Measurements from ENCODE around the gene RABGAP1L.

RABGAP1L gene

DNA sequence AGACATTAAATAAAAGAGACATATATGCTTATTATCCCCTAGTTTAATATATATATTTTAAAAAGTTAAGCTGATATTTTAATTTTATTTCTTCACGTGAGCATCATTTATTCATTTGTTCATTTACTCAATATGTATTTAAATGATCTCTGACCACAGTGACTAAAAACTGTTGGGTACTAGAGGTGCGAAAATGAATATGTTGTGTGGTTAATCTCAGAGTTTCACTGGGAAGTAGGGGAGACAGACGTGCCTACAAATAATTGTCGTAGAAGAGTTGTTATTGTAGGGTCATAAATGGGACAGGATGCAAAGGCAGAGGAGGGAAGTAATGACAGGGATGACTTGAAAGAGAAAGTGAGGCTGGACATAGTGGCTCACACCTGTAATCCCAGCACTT is 627.4 kb downstream of the RABGAP1L start:
- H3K27ac Mint-ChIP-seq = no peak overlapping the region
- no peaks in the 10 kb centered on the region for H3K27me3 Mint-ChIP-seq (ENCODE audit: low read depth)
- TF ChIP-seq, protein P1, sequence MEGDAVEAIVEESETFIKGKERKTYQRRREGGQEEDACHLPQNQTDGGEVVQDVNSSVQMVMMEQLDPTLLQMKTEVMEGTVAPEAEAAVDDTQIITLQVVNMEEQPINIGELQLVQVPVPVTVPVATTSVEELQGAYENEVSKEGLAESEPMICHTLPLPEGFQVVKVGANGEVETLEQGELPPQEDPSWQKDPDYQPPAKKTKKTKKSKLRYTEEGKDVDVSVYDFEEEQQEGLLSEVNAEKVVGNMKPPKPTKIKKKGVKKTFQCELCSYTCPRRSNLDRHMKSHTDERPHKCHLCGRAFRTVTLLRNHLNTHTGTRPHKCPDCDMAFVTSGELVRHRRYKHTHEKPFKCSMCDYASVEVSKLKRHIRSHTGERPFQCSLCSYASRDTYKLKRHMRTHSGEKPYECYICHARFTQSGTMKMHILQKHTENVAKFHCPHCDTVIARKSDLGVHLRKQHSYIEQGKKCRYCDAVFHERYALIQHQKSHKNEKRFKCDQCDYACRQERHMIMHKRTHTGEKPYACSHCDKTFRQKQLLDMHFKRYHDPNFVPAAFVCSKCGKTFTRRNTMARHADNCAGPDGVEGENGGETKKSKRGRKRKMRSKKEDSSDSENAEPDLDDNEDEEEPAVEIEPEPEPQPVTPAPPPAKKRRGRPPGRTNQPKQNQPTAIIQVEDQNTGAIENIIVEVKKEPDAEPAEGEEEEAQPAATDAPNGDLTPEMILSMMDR (IDR thresholded peaks at IDR 0.05; ENCODE audit: unreplicated experiment in 3 of 3) = no peak
- no peaks in the 10 kb centered on the region for H3K4me1 Mint-ChIP-seq
- no peaks in the 10 kb centered on the region for H3K36me3 Mint-ChIP-seq (ENCODE audit: low read depth)
- H3K9me3 Mint-ChIP-seq = no peaks in the 10 kb centered on the region
- no peak overlapping the region for H3K4me3 Mint-ChIP-seq

DNA sequence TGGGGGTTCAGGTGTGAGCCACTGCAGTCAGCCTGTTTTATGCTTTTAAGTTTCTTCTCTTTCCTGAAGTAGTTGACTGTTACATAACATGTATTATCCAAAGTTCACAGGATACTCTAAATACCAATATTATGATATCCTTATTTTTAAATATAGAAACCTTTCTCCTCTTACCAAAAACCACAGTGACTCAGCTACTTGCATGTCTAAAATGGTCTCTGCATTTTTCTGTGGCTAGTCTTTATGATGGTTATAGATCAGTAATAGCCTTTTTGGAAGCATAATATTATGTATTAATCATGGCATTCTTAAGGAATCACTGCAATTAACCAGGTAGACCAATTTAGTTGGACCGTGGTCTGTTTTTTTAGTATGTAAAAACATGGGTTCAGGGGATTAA is 629.7 kb downstream of the RABGAP1L start:
- no peak overlapping the region for H3K4me3 Mint-ChIP-seq
- TF ChIP-seq, protein P1 (IDR thresholded peaks at IDR 0.05; ENCODE audit: unreplicated experiment in 3 of 3) = no peak

DNA sequence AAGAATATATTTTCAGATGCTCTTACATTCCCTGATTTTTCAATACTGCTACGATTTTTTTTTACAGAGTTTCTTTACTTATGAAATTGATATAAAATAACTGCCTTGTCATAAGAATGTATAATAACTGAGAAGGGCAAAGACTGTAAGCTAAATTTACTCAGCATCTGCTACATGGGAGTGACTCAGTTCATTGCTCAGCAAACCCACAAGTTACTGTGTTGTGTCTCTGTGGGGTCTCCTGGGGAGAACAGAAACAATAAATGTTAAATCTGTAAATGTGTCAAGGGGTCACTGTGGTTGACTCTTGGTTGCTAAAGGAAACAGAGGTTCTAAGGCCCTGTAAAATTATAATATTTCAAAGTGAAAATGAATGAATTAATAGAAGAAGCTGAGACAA is 630.1 kb downstream of the RABGAP1L start:
- H3K4me1 Mint-ChIP-seq = no peaks in the 10 kb centered on the region
- H3K27ac Mint-ChIP-seq = no peak overlapping the region
- no peaks in the 10 kb centered on the region for H3K9me3 Mint-ChIP-seq
- H3K27me3 Mint-ChIP-seq (ENCODE audit: low read depth) = no peaks in the 10 kb centered on the region
- TF ChIP-seq, protein P1 (IDR thresholded peaks at IDR 0.05; ENCODE audit: unreplicated experiment in 3 of 3) = no peak
- no peaks in the 10 kb centered on the region for H3K36me3 Mint-ChIP-seq (ENCODE audit: low read depth)
- no peak overlapping the region for H3K4me3 Mint-ChIP-seq

More for the DNA sequence above, 629.7 kb downstream of the RABGAP1L start:
- Mint-ChIP-seq H3K36me3 (ENCODE audit: low read depth) (no peaks in the 10 kb centered on the region), H3K27me3 (ENCODE audit: low read depth) (no peaks in the 10 kb centered on the region), H3K9me3 (no peaks in the 10 kb centered on the region), H3K4me1 (no peaks in the 10 kb centered on the region), H3K27ac (no peak overlapping the region)

DNA sequence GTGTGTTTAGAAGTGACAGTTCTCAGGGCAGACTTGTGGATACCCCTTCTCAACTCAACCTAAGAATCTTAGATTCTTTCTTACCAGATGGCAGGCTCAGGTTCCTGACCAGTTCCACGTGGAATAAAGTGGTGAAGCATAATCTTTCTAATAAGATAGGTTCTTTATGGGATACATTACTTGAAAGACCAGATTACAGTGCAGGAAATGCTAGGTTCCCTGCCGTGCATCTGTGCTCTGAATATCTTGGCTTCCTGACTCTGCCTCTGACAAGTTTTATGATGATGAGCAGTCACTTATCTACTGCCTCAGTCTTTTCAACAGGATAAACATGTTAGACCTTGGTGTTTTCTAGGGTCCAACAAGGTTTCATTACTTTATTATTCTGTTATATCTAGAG is 632.5 kb downstream of the RABGAP1L start:
- TF ChIP-seq, protein P1 (IDR thresholded peaks at IDR 0.05; ENCODE audit: unreplicated experiment in 3 of 3) = no peak
- H3K9me3 Mint-ChIP-seq = no peaks in the 10 kb centered on the region
- H3K4me1 Mint-ChIP-seq = no peaks in the 10 kb centered on the region
- H3K27ac Mint-ChIP-seq = no peak overlapping the region
- H3K4me3 Mint-ChIP-seq = no peak overlapping the region
- H3K27me3 Mint-ChIP-seq (ENCODE audit: low read depth) = no peaks in the 10 kb centered on the region
- no peaks in the 10 kb centered on the region for H3K36me3 Mint-ChIP-seq (ENCODE audit: low read depth)

DNA sequence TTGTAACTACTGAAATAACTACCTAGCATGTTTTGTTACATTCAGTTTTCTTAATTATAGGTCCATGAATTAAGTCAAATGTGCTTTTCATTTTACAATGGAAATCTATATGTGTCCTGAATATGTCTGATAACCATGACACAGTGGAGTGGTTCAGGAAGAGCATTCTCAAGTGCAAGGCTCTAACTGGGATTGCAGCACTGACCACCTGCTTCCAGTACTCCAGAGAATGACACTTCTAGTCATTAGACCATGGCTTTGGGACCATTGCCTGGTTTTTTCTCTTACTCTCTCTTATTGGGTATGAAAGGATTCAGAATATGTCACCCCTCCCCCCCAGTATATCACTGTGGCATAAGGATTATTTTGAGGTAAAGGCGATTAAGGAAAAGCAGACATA is 635.5 kb downstream of the RABGAP1L start:
- TF ChIP-seq, protein P1 (IDR thresholded peaks at IDR 0.05; ENCODE audit: unreplicated experiment in 3 of 3) = no peak
- Mint-ChIP-seq H3K4me3 (no peak overlapping the region), H3K27ac (no peak overlapping the region), H3K36me3 (ENCODE audit: low read depth) (no peaks in the 10 kb centered on the region), H3K9me3 (no peaks in the 10 kb centered on the region), H3K4me1 (no peaks in the 10 kb centered on the region), H3K27me3 (ENCODE audit: low read depth) (no peaks in the 10 kb centered on the region)

DNA sequence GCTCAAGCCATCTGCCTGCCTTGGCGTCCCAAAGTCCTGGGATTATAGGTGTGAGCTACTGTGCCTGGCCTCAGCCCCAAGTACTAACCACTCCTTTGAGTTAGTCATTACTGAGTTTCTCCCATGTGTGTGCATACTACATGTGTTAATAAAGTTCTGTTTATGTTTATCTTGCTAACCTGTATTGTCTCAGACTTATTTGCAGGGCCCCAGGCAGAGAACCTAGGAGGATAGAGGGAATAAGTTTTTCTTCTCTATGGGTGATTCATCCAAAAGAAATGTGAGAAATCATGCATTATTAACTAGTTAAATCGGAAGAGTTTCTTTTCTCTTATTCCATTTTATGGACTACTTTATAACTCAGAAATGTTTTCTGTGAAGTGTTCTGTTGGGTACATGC is 636.5 kb downstream of the RABGAP1L start:
- Mint-ChIP-seq H3K27ac (no peak overlapping the region), H3K27me3 (ENCODE audit: low read depth) (no peaks in the 10 kb centered on the region), H3K9me3 (no peaks in the 10 kb centered on the region), H3K4me3 (no peak overlapping the region), H3K36me3 (ENCODE audit: low read depth) (no peaks in the 10 kb centered on the region), H3K4me1 (no peaks in the 10 kb centered on the region)
- TF ChIP-seq, protein P1 (IDR thresholded peaks at IDR 0.05; ENCODE audit: unreplicated experiment in 3 of 3) = no peak
